Kidney epithelial cell (primary cell): Measurements from ENCODE around the gene COA6. TPM values are rescaled to one million over a fixed set of nuclear protein-coding genes. Genes with fewer than 3 reads are reported as not detected.

Experiments
- DNase-seq: peaks from one replicate; pipeline ENCODE4 v3.0.0-alpha.2; 2010; ENCODE audit warnings: low read depth
- H3K27me3 ChIP-seq: 2 replicates; pipeline ENCODE4 v1.6.0; 2011; ENCODE audit warnings: low read length; ENCODE audit not compliant: control insufficient read depth, insufficient read depth
- H3K36me3 ChIP-seq: 2 replicates; pipeline ENCODE4 v1.5.1; 2011; ENCODE audit warnings: low read length; ENCODE audit not compliant: control insufficient read depth, insufficient read depth
- H3K4me3 ChIP-seq: 2 replicates; pipeline ENCODE4 v1.5.1; 2011; ENCODE audit warnings: low read depth, mild to moderate bottlenecking, control low read depth, low read length
- CTCF ChIP-seq: IDR thresholded peaks from 2 replicates; pipeline ENCODE4 v1.5.1; 2011; ENCODE audit warnings: mild to moderate bottlenecking, moderate library complexity, low read length, control low read depth, inconsistent platforms; ENCODE audit not compliant: insufficient read depth, poor library complexity, severe bottlenecking
- total RNA-seq: library from RNA; depleted of rRNA; stranded (reverse); fragments of >200 nt; gene quantifications from 2 replicates; pipeline ENCODE4 v1.2.3, GENCODE V29; 2015

Gene COA6
- total RNA-seq, 1 donor from 2014 or later: 46.2 TPM

DNA sequence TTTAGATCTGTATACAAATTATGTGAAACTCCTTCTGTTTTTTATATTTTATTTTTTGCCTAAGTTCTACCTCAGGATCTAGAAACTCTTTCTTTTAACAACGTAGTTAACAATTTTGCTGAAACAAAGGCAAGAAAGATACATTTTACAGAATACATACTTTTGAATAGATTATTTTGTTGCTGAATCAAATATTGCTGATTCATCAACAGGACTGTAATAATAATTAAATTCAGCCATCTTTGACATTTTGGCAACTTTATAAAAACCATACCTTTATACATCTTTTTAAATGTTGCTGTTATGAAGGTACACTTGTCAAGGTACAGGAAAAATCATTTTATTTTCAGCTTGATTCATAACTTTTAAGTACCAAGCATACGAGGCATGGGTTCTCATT is 10.7 kb upstream of the COA6 start:
- no peaks in the 10 kb centered on the region for H3K27me3 ChIP-seq
- no peak for TF ChIP-seq CTCF
- no peak for DNase-seq
- no peaks in the 10 kb centered on the region for H3K36me3 ChIP-seq
- H3K4me3 ChIP-seq: no peak overlapping the region

DNA sequence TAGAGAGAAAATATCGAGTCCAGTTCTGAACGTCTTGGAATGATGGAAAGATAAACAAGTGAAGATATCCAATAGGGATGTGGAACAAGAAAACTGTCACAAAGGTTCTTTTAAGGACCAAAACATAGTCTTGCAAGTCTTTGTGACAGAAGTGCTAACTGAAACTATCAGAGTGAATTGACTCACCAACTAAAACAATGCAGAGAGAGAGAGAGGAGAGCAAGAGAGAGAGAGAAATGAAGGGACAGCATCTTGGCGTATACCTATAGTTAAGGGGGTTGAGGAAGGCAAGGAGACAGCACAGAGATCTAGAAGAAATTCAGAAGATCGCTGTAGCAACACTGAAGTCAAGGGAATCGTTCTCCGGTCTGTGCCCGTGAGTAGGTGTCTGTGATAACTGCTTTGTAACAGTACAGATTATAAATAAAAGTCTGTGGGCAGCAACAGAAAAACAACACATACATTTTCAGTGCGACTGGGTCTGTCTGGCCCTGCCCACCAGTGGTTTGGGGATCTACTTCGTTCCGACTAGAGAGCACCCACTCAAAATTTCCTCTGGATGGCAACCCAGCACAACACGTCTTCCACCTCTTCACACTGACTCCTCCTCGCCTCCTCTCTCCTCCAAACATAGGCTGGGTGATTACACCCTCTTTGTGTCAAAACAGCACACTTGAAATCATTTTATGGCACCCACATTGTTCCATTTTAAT is 4.8 kb upstream of the COA6 start:
- Histone ChIP-seq H3K4me3 (no peak overlapping the region), H3K36me3 (no peaks in the 10 kb centered on the region), H3K27me3 (no peaks in the 10 kb centered on the region)
- no peak for DNase-seq
- TF ChIP-seq CTCF: no peak

DNA sequence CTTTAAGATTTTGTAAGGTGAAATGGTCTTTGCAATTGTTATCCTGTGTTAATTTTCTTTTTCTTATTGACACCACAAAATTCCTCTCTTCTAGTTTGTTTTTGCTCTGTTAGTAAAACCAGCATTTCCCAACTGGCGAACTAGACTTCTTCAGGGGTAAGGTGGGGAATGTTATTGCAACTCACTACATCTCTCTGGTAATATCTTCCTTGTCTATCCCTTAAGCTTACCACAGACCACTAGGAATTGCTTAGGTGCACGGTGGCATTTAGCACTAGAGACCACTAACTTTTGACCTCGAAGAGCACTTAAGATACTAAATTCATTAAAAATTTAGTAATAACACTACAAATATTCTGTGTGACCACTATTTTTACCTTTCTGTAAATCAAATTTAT is 4.2 kb upstream of the COA6 start:
- DNase-seq: no peak
- H3K36me3 ChIP-seq: no peaks in the 10 kb centered on the region
- no peaks in the 10 kb centered on the region for H3K27me3 ChIP-seq
- TF ChIP-seq CTCF: no peak
- no peak overlapping the region for H3K4me3 ChIP-seq

GRCh38 chr1:234369784-234370183 is 3.5 kb upstream of the COA6 start:
- DNase-seq: no peak
- H3K27me3 ChIP-seq: no peaks in the 10 kb centered on the region
- no peak for TF ChIP-seq CTCF
- no peak overlapping the region for H3K4me3 ChIP-seq
- H3K36me3 ChIP-seq: no peaks in the 10 kb centered on the region

DNA sequence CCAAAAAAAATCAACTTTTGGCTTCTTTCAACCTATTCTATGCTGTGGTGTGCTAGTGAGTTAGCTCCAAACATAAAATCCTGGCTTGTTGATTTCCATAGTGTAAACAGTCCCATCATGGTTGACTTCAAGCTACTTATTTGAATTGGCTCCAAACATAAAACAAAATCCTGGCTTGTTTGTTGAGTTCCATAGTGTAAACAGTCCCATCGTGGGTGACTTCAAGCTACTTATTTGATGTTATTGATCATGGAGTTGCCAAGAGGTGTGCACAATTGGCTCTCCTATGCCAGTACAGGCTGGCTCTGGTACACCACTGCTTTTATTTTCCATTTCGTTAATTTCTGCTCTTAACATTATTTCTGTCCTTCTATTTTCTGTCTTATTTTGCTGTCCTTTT is 1.8 kb upstream of the COA6 start:
- Histone ChIP-seq H3K36me3 (peaks cover 1% of the 10 kb centered on the region), H3K27me3 (no peaks in the 10 kb centered on the region), H3K4me3 (no peak overlapping the region)
- TF ChIP-seq CTCF: no peak
- no peak for DNase-seq
